SK-N-SH (cell line): ENCODE results near the gene PXN.

Source experiments
- FOXM1 ChIP-seq: IDR thresholded peaks from 2 replicates; pipeline ENCODE4 v1.4.0; 2012; ENCODE audit warnings: low read depth, mild to moderate bottlenecking
- JUND ChIP-seq: IDR thresholded peaks from 2 replicates; pipeline ENCODE4 v1.4.0; 2012
- POLR2AphosphoS5 ChIP-seq: IDR thresholded peaks from 2 replicates; pipeline ENCODE4 v1.6.1; 2012; ENCODE audit warnings: low read depth, low read length
- RFX5 ChIP-seq: IDR thresholded peaks from 2 replicates; pipeline ENCODE4 v1.6.1; 2012; ENCODE audit warnings: mild to moderate bottlenecking, improper control_type of control experiment, low read length
- TAF1 ChIP-seq: IDR thresholded peaks from 2 replicates; pipeline ENCODE4 v1.6.1; 2012; ENCODE audit warnings: low read depth, mild to moderate bottlenecking, low read length, moderate library complexity, borderline replicate concordance
- USF2 ChIP-seq: fragments of 150-350 bp; IDR thresholded peaks from 2 replicates; pipeline ENCODE4 v1.6.1; 2017; ENCODE audit warnings: antibody characterized with exemption, low read length, low read depth, borderline replicate concordance
- TF ChIP-seq, protein P1 (sequence below): fragments of 200-600 bp; sonication (generic); IDR thresholded peaks from 2 replicates; pipeline ENCODE4 v1.6.1; 2017; ENCODE audit warnings: antibody characterized with exemption, mild to moderate bottlenecking, moderate library complexity
- TF ChIP-seq, protein P2 (sequence below): IDR thresholded peaks from 2 replicates; pipeline ENCODE4 v1.6.1; 2012; ENCODE audit warnings: mild to moderate bottlenecking, low read depth, low read length, moderate library complexity

DNA sequence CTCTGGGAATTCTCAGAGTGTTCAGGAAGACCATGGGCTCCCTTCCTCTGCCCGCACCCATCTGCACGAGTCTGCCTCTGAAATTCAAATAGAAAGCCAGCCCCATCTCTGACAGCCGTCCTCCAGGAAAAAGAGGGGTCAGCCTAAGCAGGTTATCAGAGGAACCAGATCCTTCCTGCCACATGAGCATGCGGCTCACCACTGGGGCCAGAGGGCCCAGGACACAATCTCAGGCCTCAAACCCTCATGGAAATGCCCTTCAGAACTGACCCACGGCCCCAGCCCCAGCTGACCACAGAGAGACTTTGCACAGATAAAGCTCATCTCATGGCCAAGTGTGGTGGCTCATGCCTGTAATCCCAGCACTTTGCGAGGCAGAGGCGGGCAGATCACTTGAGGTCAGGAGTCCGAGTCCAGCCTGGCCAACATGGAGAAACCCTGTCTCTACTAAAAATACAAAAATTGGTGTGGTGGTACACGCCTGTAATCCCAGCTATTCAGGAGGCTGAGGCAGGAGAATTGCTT lies 23.2 kb downstream of the PXN start:
- TF ChIP-seq, protein P1, sequence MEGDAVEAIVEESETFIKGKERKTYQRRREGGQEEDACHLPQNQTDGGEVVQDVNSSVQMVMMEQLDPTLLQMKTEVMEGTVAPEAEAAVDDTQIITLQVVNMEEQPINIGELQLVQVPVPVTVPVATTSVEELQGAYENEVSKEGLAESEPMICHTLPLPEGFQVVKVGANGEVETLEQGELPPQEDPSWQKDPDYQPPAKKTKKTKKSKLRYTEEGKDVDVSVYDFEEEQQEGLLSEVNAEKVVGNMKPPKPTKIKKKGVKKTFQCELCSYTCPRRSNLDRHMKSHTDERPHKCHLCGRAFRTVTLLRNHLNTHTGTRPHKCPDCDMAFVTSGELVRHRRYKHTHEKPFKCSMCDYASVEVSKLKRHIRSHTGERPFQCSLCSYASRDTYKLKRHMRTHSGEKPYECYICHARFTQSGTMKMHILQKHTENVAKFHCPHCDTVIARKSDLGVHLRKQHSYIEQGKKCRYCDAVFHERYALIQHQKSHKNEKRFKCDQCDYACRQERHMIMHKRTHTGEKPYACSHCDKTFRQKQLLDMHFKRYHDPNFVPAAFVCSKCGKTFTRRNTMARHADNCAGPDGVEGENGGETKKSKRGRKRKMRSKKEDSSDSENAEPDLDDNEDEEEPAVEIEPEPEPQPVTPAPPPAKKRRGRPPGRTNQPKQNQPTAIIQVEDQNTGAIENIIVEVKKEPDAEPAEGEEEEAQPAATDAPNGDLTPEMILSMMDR, result no peak
- TF ChIP-seq USF2 (no peak), RFX5 (no peak), FOXM1 (no peak), TAF1 (no peak), POLR2AphosphoS5 (no peak), JUND (no peak)
- TF ChIP-seq, protein P2, sequence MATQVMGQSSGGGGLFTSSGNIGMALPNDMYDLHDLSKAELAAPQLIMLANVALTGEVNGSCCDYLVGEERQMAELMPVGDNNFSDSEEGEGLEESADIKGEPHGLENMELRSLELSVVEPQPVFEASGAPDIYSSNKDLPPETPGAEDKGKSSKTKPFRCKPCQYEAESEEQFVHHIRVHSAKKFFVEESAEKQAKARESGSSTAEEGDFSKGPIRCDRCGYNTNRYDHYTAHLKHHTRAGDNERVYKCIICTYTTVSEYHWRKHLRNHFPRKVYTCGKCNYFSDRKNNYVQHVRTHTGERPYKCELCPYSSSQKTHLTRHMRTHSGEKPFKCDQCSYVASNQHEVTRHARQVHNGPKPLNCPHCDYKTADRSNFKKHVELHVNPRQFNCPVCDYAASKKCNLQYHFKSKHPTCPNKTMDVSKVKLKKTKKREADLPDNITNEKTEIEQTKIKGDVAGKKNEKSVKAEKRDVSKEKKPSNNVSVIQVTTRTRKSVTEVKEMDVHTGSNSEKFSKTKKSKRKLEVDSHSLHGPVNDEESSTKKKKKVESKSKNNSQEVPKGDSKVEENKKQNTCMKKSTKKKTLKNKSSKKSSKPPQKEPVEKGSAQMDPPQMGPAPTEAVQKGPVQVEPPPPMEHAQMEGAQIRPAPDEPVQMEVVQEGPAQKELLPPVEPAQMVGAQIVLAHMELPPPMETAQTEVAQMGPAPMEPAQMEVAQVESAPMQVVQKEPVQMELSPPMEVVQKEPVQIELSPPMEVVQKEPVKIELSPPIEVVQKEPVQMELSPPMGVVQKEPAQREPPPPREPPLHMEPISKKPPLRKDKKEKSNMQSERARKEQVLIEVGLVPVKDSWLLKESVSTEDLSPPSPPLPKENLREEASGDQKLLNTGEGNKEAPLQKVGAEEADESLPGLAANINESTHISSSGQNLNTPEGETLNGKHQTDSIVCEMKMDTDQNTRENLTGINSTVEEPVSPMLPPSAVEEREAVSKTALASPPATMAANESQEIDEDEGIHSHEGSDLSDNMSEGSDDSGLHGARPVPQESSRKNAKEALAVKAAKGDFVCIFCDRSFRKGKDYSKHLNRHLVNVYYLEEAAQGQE, result no peak
